Right forelimb (tissue), 1 donor: ENCODE data around the gene HSPA8.
A peak's percentile ranks its signal among the peaks of the same experiment; 100 is the strongest.
"Not testable (repeated sequence)": the region's sequence is repeated elsewhere in the genome, so short reads cannot be mapped to it uniquely, and the experiment has no call there.

ENCODE experiments used
- DNase-seq: peaks from one replicate; pipeline ENCODE4 v3.0.0-alpha.2; 2018

The HSPA8 gene

DNA sequence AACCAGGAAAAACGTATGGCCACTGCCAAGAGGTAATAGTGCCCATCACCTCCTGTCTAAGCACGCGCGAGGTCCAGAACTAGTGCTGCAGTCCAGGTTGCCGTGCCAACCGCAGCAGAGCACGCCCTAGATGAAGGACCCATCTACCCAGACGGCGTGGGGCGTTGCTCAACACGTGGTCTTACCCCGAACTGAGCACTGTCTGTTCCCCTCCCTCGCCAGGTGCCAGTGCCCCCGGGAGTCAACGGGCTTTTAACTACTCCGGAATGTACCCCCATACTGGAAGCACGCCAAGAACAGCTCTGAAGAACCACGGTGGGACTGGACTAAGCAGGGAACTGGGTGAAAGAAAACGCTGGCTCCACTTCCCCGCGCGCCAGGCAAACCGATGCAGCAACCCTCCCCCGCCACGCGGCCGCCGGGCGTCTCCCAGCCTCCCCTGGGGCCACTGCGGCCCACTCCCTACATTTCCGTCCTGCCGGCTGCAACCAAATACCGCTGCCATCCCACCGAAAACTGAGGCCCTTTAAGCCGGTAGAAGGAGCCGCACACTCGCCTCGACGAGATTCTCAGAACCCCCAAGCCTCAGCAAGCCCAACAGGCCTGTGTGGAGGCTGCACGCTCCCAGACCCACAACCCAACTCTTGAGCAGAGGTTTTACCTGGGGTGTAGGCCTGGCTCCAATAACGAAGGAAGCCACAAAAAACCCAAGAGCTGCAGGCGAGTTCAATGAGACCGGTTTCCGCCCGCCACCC lies at the start of gene HSPA8:
HSPA8 (minus strand) TSS at position 734 of the 755 bp plus-strand sequence. CDS start 812 bp downstream, outside the sequence.
- peak; percentile 73 for DNase-seq

DNA sequence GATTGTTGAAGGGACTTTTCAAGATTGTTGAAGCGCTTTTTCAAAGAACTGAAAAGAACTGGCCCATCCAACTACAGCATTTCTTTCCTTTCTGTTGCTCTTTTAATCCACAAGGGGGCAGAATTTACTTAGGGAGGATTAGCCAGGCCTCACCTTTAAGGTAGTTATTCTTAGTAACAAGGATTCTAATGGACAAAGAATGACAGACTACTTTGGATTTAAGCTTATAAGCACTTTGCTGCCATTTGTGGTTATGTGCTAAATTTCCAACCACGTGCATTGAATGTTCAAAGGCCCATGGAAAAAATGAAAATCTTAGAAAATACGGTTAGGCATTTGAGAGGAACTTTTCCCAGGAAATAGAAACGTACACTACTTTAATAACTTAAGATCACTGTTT lies 49.5 kb upstream of the HSPA8 start:
- DNase-seq = no peak

DNA sequence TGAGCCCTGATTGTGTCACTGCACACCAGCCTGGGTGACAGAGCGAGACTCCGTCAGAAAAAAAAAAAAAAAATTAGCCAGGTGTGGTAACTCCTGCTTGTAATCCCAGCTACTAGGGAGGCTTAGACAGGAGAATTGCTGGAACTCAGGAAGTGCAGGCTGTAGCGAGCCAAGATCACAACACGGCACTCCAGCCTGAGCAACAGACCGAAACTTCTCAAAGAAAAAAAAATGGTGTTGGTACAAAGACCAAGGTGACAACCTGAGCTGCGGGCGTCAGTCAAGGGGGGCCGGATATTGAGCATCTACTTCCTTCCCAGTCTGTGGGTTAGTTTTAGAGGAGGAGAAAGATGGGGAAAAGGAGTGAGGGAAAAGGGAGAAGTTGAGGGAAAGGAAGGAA lies 48.5 kb upstream of the HSPA8 start:
- DNase-seq = no peak

DNA sequence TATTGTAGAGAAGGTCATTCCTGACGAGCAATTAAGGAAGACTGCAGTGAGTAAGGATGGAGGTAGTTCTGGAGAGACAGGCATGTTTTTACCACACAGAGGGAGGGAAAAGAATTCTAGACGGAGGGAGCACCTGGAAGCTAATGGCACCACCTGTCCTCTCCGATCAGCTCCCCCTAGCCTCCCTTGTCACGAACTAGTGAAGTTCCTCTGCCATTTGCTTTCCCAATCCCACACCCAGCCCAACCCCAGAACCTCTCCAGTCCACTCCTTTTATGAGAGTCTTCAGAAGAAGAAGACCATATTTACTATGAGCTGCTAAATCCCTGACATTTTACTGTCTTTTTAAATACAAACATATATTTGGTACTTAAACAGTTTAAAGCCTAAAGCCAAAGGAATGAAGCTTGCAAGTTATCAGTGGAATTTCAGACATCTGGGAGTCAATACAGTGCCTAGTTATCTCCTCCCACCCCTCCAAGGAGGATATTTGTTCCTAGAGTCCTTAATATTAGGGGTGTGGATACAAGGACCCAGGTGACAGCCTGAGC lies 46.1 kb upstream of the HSPA8 start:
- no peak for DNase-seq

DNA sequence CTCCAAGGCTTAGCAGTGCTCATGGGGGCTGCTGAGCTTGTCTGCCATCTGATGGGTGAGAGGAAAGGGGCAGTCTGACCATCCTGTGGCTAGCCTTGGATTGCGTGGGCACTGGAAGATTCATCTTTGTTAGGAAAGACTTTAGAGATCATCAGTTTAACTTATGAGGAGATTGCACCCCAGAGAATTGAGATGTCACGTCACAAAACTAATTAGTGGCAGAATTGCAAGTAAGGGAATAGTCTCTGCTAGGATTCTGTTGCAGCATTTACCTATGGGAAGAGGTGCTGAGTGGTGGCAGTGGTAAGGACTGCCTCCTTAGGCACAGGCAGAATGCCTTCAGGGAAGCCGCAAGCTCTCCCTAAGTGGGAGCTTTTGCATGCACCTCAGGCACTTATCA lies 42.8 kb upstream of the HSPA8 start:
- DNase-seq = no peak

DNA sequence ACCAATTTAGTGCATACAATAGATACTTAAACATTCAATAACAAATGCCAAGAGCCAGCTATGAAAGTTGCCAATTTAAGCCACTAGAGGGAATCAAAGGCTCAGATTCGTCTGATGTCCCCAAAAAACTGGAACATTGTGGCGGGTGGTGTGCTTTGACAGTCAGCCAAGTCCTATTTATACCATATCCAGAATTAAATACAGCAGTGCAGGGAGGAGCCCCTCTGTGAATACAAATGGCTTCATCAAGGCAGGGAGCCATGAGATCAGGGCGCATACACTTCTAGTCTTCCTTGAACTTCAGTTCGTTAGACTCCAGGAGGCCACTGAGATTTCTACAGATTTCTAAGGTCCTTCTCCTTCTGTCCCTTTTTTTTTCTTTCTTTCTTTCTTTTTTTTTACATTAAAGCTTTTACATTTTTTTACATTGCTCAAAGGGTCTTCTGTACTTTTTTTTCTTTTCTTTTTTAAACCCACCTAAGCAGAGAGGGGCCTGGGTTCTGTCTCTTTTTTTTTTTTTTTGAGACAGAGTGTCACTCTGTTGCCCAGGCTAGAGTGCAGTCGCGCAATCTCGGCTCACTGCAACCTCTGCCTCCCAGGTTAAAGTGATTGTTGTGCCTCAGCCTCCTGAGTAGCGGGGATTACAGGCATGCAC lies 41.5 kb upstream of the HSPA8 start:
- peak; percentile 83 for DNase-seq

DNA sequence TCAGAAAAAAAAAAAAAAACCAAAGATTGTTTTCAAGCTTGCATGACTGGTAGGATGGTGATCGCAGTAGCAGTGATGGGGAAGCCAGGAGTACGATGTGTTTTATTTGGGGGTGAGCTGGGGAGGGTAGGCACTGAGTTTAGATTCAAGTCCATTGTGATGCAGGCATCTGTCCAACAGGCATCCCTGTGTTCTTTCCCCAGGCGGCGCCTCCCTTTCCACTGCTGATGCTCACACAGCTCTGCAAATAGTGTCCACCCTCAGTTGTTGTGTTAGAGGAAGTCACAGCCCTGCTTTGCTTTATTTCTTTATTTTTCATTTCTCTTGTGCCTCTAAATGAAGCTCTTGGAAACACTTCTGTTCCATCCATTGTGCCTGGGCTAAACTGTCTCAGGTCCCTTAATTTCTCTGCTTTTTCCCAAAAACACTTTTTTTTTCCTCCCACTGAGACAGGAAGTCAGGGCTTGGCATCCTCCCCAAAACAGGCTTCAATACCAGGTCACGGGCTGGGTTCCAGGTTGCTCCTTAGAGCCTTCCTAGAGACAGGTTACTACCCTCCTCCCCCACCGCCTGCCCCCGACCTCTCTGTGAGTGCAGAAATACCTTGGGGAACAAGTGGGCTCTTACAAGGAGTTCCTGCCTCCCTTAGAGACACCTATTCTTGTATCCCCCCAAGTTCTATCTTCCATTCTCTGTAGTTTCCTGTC lies 38.6 kb upstream of the HSPA8 start:
- DNase-seq = peak; percentile 56

DNA sequence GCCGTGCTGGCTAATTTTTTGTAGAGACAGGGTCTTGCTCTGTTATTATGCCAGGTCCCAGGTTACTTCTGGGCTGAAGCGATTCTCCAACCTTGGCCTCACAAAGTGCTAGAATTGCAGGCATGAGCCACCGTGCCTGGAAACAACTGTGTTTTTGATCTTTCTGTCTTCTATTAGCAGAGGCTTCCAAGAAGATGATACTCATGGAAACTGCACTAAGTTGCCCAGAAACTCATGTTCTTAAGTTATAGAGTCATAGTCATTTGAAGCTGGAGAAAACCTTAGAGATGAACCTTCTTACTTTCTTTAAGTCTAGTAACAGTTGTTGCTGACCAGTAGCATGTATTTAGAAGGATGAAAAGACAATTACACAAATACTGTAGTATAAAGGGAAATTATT lies 37.1 kb upstream of the HSPA8 start:
- no peak for DNase-seq

DNA sequence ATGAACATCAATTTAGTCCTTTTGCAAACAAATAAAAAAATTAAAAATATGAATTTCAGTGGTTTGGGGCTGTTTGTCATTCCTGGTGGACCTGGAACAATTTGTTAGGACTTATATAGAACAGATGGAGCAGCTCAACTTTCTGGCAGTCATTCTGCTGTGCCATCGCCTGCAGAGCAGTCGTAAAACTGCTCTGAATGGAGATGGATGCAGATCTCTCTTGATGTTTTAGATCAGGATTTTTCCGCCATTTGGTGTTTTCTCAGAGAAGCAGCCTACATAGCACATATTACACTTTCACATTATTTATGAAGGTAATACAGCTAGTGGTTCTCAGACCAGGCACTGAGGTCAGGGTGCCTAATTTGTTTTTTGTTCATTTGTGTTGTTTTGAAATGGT lies 31.8 kb upstream of the HSPA8 start:
- no peak for DNase-seq

DNA sequence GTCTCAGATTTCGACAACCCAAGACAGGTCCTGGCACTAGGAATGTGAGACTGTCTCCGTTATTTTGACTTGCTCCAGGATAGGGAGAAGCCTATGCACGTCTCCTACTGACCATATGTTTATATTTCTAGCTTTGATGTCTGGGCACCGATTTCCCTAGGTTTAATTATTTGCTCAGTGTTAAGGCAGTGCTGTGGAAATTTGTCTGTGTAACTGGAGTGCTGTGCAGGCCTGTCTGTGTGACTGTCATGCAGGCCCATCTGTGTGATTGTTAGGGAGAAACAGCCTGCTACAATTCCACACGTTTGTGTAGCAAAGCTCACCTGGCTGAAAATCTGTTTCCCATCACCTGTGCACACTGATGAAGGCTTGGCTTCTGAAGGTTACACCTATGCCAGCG lies 29.6 kb upstream of the HSPA8 start:
- DNase-seq = no peak

DNA sequence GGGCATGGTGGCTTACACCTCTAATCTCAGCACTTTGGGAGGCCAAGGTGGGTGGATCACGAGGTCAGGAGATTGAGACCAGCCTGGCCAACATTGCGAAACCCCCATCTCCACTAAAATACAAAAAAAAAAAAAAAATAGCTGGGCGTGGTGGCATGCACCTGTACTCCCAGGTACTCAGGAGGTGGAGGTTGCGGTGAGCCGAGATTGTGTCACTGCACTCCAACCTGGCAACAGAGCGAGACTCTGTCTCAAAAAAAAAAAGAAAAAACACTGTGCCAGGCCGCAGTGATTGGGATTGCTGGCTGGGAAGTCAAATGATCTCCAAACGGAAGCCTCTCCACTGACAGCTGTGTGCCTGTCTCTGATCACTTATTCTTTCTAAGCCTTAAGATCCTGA lies 28.2 kb upstream of the HSPA8 start:
- DNase-seq = not testable (repeated sequence)

DNA sequence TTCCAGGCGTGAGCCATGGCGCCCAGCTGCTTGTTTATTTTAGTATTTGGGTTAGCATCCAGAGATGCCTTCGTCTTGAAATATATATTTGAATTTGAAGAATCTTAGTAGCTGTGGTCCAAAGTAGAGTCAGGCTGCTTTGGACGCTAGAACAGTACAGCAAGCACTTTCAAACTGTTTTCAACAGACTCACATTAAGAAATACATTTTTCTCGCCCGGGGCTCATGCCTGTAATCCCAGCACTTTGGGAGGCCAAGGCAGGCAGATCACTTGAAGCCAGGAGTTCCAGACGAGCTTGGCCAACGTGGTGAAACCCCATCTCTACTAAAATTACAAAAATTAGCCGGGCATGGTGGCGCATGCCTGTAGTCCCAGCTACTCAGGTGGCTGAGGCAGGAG lies 27.0 kb upstream of the HSPA8 start:
- DNase-seq = not testable (repeated sequence)

DNA sequence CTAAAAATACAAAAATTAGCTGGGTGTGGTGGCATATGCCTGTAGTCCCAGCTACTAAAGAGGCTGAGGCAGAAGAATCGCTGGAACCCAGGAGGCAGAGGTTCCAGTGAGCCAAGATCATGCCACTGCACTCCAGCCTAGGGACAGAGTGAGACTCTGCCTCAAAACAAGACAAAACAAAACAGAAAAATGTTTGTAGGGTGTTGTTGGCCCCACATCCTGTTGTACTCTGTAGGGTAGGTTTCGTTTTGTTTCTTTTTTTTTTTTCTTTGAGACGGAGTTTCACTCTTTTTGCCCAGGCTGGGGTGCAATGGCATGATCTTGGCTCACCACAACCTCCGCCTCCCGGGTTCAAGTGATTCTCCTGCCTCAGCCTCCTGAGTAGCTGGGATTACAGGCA lies 25.7 kb upstream of the HSPA8 start:
- DNase-seq = not testable (repeated sequence)

DNA sequence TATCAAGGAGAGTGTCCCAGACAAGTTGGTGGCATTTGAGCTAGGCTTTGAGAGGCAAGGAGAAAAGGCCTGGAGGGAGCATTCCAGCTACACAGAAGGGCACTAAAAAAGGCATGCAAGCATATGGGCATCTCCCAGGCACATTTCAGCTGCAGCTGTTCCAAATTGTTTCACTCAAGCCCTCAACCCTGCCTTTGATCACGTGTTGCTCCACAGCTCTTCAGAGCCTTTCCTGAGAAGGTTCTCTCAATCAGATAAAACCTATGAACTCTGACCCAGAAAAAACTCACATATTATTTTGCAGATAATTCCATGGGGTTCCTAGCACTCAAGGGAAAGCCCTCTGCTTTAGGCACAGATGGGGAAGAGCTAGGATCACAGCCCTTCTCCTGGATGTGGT lies 24.4 kb upstream of the HSPA8 start:
- DNase-seq = no peak

DNA sequence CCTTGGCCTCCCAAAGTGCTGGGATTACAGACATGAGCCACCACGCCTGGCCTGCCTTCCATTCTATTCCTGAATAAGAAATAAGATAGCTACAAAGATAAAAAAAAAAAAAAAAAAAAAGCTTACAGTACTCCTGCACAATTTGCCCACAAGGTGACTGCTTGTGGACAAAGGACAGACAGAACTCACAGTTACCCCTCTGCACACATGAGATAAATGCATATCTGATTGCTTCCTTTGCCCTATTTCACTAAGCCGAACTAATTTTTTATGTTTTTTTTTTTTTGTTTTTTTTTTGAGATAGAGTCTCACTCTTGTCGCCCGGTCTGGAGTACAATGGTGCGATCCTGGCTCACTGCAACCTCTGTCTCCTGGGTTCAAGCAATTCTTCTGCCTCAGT lies 23.6 kb upstream of the HSPA8 start:
- DNase-seq = no peak

DNA sequence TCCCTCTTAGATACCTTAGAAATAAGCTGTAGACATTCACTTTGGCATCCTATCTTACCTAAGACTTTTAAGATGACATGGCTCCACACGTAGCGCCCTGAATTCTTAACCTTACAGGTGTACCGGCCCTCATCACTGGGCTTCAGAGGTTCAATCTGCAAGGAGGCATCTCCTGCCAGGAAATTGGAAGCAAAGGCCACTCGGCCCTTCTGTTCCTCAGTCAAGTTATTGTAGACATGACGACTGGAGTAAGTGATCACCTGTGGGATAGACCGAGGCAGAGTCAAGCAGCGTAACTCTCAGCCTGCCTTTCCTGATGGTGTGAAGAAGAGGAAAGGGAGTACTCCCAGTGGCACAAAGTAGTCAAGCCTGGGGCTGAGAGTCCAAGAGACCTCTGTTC lies 22.5 kb upstream of the HSPA8 start:
- no peak for DNase-seq

DNA sequence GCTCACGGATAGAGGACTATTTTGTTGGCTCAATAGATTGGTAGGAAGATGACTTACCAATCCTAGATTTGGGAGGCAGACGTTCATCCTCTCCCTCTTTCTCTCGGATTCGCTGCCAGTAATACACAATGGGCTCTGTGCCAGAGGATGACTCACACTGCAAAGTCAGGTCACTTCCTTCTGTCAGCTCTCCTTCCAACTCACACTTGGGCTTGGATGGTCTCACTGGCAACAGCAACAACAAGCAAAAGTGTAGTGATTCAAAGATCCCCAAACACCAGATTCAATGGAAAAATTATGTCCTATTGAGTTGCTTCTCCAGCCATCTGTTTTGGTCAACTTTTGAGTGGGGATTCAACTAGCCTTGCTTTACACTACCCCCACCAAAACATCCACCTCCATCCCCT lies 21.7 kb upstream of the HSPA8 start:
- DNase-seq = peak; percentile 72

DNA sequence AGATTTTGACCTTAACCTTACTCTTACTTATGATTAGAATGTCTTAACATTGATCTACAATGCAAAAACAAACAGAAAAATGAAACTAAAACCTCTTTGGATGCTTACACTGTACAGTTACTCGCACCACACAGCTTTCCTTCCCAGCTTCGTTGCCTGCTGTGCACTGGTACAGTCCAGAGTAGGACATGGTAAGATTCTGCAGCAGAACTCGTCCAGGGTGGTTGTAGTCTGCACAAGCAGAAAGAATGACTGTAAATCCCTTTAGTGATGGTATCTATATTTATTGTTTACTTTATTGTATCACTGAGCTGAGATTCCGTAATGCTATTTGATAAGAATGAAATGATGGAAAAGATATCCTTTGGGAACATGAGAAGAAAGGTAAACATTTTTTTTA lies 21.0 kb upstream of the HSPA8 start:
- no peak for DNase-seq

DNA sequence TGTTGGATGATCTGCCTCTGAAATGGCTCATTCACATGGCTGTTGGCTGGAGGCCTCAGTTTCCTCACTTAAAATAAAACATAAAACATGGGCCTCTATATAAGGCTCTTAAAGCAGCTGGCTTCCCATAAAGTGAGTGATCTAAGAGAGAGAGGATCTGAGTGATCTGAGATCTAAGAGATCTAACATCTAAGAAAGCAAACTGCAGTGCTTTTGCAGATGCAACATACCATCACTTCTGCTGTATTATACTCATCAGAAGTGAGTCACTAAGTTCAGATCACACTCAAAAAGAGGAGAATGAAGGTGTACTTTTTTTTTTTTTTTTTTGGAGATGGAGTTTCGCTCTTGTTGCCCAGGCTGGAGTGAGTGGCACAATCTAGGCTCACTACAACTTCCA lies 18.1 kb upstream of the HSPA8 start:
- DNase-seq = no peak

DNA sequence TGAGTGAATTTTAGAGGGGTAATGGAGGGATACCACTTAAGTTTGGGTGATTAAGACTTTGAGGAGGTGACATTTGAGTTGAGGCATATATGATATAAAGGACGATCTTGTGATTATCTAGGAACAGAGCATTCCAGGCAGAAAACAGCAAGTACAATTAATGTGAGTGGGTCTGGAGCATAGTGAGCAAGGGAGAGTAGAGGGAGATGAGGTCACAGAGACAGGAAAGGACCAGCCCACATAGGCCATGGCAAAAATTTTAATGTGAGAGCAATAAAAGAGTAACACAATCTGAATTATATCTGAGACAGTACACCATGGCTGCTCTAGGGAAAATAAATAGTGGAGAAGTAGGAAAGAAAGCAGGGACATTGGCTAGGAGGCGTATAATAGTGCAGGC lies 14.5 kb upstream of the HSPA8 start:
- DNase-seq = no peak

DNA sequence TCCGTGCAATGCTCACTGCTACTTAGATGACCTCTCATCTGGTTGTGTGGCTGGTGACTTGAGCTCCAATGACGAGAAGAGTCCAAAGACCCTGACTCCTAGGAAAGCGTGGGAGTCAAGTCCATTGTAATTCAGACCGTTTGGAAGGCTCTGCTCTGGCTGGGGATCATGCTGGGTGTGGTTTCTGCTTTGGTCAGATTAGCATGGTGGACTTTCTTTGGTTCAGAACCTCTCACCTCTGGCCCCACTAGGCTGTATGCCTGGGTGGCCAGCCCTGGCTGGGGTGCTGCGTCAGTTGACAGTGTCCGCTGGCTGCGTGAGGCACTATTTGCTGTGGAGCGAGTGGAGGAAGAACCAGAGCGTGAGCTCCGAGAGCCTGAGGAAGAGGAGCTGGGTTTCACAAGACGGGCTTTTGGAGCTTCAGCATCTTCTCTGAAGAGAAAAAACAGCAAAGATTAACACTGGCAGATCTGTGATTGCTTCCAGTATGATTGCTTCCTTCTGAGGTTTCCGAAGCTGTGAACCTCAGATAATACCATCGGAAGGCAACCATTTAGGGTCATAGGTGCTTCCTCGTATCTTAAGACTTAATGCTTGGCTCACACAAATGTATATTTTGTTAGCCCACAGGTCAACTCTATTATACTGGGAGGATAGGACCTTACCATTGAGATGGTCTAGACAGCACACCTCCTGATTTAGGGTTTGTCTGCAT lies 11.6 kb upstream of the HSPA8 start:
- DNase-seq = no peak

DNA sequence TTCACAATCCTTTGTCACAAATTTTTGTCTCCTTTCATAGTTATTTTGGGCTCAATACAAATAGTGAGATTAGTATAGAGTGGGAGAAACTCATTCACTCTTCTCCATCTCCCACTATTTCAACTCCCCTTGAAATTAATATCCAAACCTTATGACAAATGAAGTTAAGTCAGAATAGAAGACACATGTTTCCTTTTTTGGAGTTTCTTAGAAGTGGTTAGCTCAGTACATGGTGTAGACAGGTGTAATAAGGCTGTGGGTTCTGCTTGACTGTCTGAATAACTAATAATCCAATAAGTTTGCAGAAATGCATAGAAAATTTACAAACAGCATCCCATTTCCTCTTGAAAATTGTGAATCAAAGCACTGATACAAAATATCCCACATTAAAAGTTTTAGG lies 10.8 kb upstream of the HSPA8 start:
- DNase-seq = no peak

DNA sequence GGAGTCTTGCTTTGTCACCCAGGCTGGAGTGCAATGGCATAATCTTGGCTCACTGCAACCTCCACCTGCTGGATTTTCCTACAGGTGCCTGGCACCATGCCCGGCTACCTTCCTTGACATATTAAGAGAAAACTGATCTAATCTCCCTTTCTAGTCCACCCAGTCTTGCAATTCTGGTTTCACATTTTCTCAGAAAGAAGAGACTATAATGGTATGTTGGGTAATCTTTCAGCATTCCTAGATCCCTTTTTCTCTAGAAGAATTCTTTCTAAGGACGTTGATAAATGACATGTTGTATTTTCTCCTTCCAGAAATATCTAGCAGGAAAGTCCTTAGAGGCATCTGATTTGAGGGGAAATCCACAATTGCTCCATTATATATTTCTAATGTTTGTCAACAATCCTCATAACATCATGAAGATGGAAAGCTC lies 10.4 kb upstream of the HSPA8 start:
- no peak for DNase-seq
